SW 1271 (cell line): ENCODE results near the gene CST9L.

Experiments used
- DNase-seq, 2 experiments: peaks; one replicate each; lab custom pipeline; 2025; lab: John Stamatoyannopoulos, UW

The CST9L gene

GRCh38 chr20:23568320-23568970 lies at the start of gene CST9L:
Gene CST9L (minus strand): TSS chr20:23568484. CDS start chr20:23568450, 34 bp downstream.
- no peak for DNase-seq

GRCh38 chr20:23614163-23614562 lies 45.9 kb upstream of the CST9L start:
- no peak for DNase-seq

- no peak for DNase-seq
These were observed 45.4 kb upstream of the CST9L start for GRCh38 chr20:23613676-23614075.

GRCh38 chr20:23612396-23612795 lies 44.1 kb upstream of the CST9L start:
- no peak for DNase-seq

GRCh38 chr20:23609486-23610109 lies 41.3 kb upstream of the CST9L start:
- DNase-seq = no peak

- no peak for DNase-seq
These were observed 40.1 kb upstream of the CST9L start for GRCh38 chr20:23608251-23608846.

GRCh38 chr20:23607497-23608245 lies 39.4 kb upstream of the CST9L start:
- DNase-seq = no peak

- DNase-seq = peak; percentile 22 to 65
These were observed 38.4 kb upstream of the CST9L start for GRCh38 chr20:23606652-23607049.

- DNase-seq = no peak
These were observed 37.8 kb upstream of the CST9L start, which contains the start of gene CST9 for GRCh38 chr20:23605867-23606651. Gene CST9 (minus strand): TSS chr20:23605917. CDS start chr20:23605864, 53 bp downstream.

- no peak for DNase-seq
These were observed 36.0 kb upstream of the CST9L start for GRCh38 chr20:23604306-23604705.

- no peak for DNase-seq
These were observed 35.0 kb upstream of the CST9L start for GRCh38 chr20:23603321-23603720.

- no peak for DNase-seq
These were observed 34.4 kb upstream of the CST9L start for GRCh38 chr20:23602699-23603098.

- DNase-seq = no peak
These were observed 34.0 kb upstream of the CST9L start for GRCh38 chr20:23602241-23602640.

- DNase-seq = no peak
These were observed 33.4 kb upstream of the CST9L start for GRCh38 chr20:23601715-23602114.

- no peak for DNase-seq
These were observed 30.2 kb upstream of the CST9L start for GRCh38 chr20:23598481-23598880.

GRCh38 chr20:23596579-23597250 lies 28.4 kb upstream of the CST9L start:
- no peak for DNase-seq

GRCh38 chr20:23595941-23596340 lies 27.7 kb upstream of the CST9L start:
- no peak for DNase-seq

- DNase-seq = no peak
These were observed 20.4 kb upstream of the CST9L start for GRCh38 chr20:23588434-23589403.

GRCh38 chr20:23587631-23588030 lies 19.3 kb upstream of the CST9L start:
- DNase-seq = no peak
